Caco-2 (cell line): ENCODE measurements around the gene SVOPL. TPM values are rescaled to one million over a fixed set of nuclear protein-coding genes. Genes with fewer than 3 reads are reported as not detected.

Experiments used
- BruUV-seq: library from RNA; stranded (reverse); fragments of 400-500 nt; replicated peaks from 2 replicates; lab custom pipeline; 2021; lab: Mats Ljungman, UMichigan
- CTCF ChIA-PET: fragments of 300-600 bp; sonication (Branson Sonifier 250); formaldehyde crosslinking; loops from one replicate; lab custom pipeline; 2022; ENCODE audit warnings: antibody characterized with exemption; lab: Charles Lee
- POLR2A ChIA-PET: fragments of 300-600 bp; sonication (Branson Sonifier 250); formaldehyde crosslinking; loops from one replicate; lab custom pipeline; 2022; ENCODE audit warnings: antibody characterized with exemption; lab: Charles Lee
- DNase-seq, 2 experiments: peaks; one replicate each; pipeline versions ENCODE4 v3.0.0 to v3.0.0-alpha.2; 2020 to 2022
- H3K27me3 ChIP-seq: replicated peaks from 2 replicates; pipeline ENCODE4 v1.6.0; 2011; ENCODE audit warnings: low read length; ENCODE audit not compliant: control insufficient read depth, insufficient read depth
- H3K36me3 ChIP-seq: 2 replicates; pipeline ENCODE4 v1.5.1; 2011; ENCODE audit warnings: low read length; ENCODE audit not compliant: control insufficient read depth, insufficient read depth
- H3K4me1 ChIP-seq: fragments of 250-450 bp; sonication (Bioruptor Pico); 2 replicates; pipeline ENCODE4 v1.5.1; 2020; ENCODE audit warnings: mild to moderate bottlenecking
- H3K4me3 ChIP-seq: 2 replicates; pipeline ENCODE4 v1.5.1; 2011; ENCODE audit warnings: low read depth, mild to moderate bottlenecking, control low read depth, low read length
- H3K9me3 ChIP-seq: fragments of 250-450 bp; sonication (Bioruptor Pico); 2 replicates; pipeline ENCODE4 v1.5.1; 2020; ENCODE audit warnings: mild to moderate bottlenecking, moderate library complexity
- H3K27ac Mint-ChIP-seq: one replicate; pipeline ENCODE4 v1.8.0; 2022; ENCODE audit warnings: mixed read lengths; ENCODE audit not compliant: unreplicated experiment
- H3K27me3 Mint-ChIP-seq: one replicate; pipeline ENCODE4 v1.8.0; 2022; ENCODE audit warnings: mixed read lengths; ENCODE audit not compliant: insufficient read depth, unreplicated experiment
- H3K36me3 Mint-ChIP-seq: one replicate; pipeline ENCODE4 v1.8.0; 2022; ENCODE audit warnings: mild to moderate bottlenecking, mixed read lengths; ENCODE audit not compliant: insufficient read depth, unreplicated experiment
- H3K4me1 Mint-ChIP-seq: one replicate; pipeline ENCODE4 v1.8.0; 2022; ENCODE audit warnings: low read depth, mixed read lengths; ENCODE audit not compliant: unreplicated experiment
- H3K4me3 Mint-ChIP-seq: one replicate; pipeline ENCODE4 v1.8.0; 2022; ENCODE audit warnings: mild to moderate bottlenecking, moderate library complexity, mixed read lengths; ENCODE audit not compliant: unreplicated experiment
- H3K9me3 Mint-ChIP-seq: one replicate; pipeline ENCODE4 v1.8.0; 2022; ENCODE audit warnings: mixed read lengths; ENCODE audit not compliant: unreplicated experiment
- intact Hi-C: fragments of 100-400 bp; cut with micrococcal nuclease; formaldehyde crosslinking; loops from one replicate; pipeline ENCODE4 v1.10.0; 2022; ENCODE audit not compliant: unreplicated experiment
- total RNA-seq: library from RNA; stranded (reverse); gene quantifications from 2 replicates; pipeline ENCODE4 v1.2.3, GENCODE V29; 2022
- TF ChIP-seq, protein P1 (sequence below), 2 experiments: fragments of 200-600 bp in 1 of 2; IDR thresholded peaks; 1 replicate in 1 of 2; 2 replicates in 1 of 2; pipeline versions ENCODE4 v1.5.1 to v1.8.0; 2011 to 2022; ENCODE audit warnings: antibody characterized with exemption in 1 of 2, control low read depth in 1 of 2, inconsistent platforms in 1 of 2, low read depth in 1 of 2, low read length in 1 of 2, mild to moderate bottlenecking in 1 of 2, moderate library complexity in 1 of 2; ENCODE audit not compliant: insufficient read depth in 1 of 2, severe bottlenecking in 1 of 2, unreplicated experiment in 1 of 2

The SVOPL gene
- total RNA-seq, 1 experiment from 2014 or later, result 0.27 TPM

DNA sequence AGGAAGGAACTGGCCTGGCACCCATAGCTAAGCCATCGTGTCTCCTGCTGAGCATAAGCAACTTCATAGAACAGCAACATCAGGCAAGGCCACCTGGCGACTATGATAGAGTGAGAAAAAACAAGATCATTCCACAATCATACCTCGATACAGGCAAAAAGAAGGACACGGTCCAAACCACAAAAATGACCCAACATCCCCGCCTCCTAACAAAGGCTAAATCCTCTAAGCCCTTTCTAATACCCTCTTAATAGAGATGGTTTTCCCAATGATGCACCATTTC lies 40.2 kb upstream of the SVOPL start:
- peaks cover 6% of the 10 kb centered on the region for H3K36me3 Mint-ChIP-seq
- no TSS peak for BruUV-seq
- H3K36me3 ChIP-seq, result no peaks in the 10 kb centered on the region
- no peak overlapping the region for H3K4me3 Mint-ChIP-seq
- H3K27me3 ChIP-seq, result no peaks in the 10 kb centered on the region
- H3K4me1 Mint-ChIP-seq, result peaks cover 9% of the 10 kb centered on the region
- CTCF ChIA-PET, result no interaction called here
- H3K4me3 ChIP-seq, result no peak overlapping the region
- H3K4me1 ChIP-seq, result peaks cover 6% of the 10 kb centered on the region; the same call in 1 of the 2 replicates
- no peaks in the 10 kb centered on the region for H3K27me3 Mint-ChIP-seq
- POLR2A ChIA-PET, result no interaction called here
- intact Hi-C loops, result no loop called here
- H3K9me3 Mint-ChIP-seq, result no peaks in the 10 kb centered on the region
- no peak overlapping the region for H3K27ac Mint-ChIP-seq
- DNase-seq, result no peak
- TF ChIP-seq, protein P1, sequence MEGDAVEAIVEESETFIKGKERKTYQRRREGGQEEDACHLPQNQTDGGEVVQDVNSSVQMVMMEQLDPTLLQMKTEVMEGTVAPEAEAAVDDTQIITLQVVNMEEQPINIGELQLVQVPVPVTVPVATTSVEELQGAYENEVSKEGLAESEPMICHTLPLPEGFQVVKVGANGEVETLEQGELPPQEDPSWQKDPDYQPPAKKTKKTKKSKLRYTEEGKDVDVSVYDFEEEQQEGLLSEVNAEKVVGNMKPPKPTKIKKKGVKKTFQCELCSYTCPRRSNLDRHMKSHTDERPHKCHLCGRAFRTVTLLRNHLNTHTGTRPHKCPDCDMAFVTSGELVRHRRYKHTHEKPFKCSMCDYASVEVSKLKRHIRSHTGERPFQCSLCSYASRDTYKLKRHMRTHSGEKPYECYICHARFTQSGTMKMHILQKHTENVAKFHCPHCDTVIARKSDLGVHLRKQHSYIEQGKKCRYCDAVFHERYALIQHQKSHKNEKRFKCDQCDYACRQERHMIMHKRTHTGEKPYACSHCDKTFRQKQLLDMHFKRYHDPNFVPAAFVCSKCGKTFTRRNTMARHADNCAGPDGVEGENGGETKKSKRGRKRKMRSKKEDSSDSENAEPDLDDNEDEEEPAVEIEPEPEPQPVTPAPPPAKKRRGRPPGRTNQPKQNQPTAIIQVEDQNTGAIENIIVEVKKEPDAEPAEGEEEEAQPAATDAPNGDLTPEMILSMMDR (IDR thresholded peaks at IDR 0.05; ENCODE audit: insufficient read depth in 1 of 2, low read depth in 1 of 2, low read length in 1 of 2, severe bottlenecking in 1 of 2, unreplicated experiment in 1 of 2), result no peak
- no peaks in the 10 kb centered on the region for H3K9me3 ChIP-seq

DNA sequence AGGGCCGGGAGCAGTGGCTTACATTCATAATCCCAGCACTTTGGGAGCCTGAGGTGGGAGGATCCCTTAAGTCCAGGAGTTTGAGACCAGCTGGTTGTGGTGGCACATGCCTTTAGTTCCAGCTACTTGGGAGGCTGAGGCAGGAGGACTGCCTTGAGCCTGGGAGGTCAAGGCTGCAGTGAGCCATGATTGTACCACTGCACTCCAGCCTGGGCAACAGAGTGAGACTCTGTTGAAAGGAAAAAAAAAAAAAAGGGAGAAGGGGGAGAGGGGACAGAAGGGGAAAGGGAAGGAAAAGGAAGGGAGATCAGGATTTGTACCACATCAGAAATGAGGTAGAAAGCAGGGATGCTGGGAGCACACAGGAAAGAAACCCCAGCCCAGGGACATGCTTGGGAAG lies 38.7 kb upstream of the SVOPL start:
- ChIA-PET POLR2A (no interaction called here), CTCF (no interaction called here)
- H3K9me3 ChIP-seq, result no peaks in the 10 kb centered on the region
- no peaks in the 10 kb centered on the region for H3K36me3 ChIP-seq
- intact Hi-C loops, result loop anchor here (2.0 to 10.0 kb wide), 5 partner anchors 77 to 737 kb away; partner anchors contain the start of genes CREB3L2 and TRIM24
- TF ChIP-seq, protein P1 (IDR thresholded peaks at IDR 0.05; ENCODE audit: insufficient read depth in 1 of 2, low read depth in 1 of 2, low read length in 1 of 2, severe bottlenecking in 1 of 2, unreplicated experiment in 1 of 2), result no peak
- no peaks in the 10 kb centered on the region for H3K27me3 ChIP-seq
- Mint-ChIP-seq H3K27me3 (no peaks in the 10 kb centered on the region), H3K36me3 (no peaks in the 10 kb centered on the region), H3K9me3 (no peaks in the 10 kb centered on the region), H3K4me3 (no peak overlapping the region), H3K4me1 (peaks cover 9% of the 10 kb centered on the region), H3K27ac (no peak overlapping the region)
- H3K4me1 ChIP-seq, result peaks cover 6% of the 10 kb centered on the region; the same call in 1 of the 2 replicates
- DNase-seq, result no peak
- no peak overlapping the region for H3K4me3 ChIP-seq
- BruUV-seq, result no TSS peak

DNA sequence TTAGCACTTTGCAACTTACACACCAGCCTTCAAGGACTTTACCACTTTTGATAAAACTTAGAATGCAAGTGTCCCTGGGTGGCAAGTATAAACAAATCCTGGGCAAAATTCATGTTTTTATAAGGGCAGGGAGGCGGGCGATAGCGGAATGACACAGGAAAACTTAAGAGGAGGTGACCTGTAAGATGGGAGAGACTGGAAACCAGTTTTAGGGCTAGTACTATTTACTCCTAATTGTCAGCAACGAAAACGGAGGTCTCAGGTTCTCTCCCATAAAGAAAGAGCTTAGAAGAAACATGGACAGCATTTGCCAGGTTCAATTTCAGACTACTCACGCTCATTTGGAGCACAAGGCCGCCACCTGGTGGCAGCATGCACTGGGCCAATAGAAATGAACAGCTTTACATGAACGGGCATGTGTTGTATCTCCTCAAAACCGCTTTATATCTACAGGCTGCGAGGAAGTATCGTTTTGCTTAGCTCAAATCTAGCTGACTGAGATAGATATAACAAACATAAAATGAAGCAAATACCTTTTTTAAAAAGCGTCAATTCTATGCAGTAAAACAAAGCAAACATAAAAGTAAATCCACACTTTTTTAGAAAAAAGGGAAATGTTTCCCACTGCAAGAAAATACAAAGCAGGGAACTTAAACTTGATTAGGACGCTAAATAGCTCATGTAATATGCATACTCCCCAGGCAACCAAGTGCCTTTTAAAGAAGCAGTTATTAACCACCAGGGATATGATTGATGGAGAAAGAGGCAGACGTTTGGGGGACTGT lies 37.6 kb upstream of the SVOPL start:
- no peaks in the 10 kb centered on the region for H3K27me3 Mint-ChIP-seq
- TF ChIP-seq, protein P1 (IDR thresholded peaks at IDR 0.05; ENCODE audit: insufficient read depth in 1 of 2, low read depth in 1 of 2, low read length in 1 of 2, severe bottlenecking in 1 of 2, unreplicated experiment in 1 of 2), result peak; percentile 91 to 92
- Histone ChIP-seq H3K4me3 (no peak overlapping the region), H3K9me3 (no peaks in the 10 kb centered on the region), H3K27me3 (no peaks in the 10 kb centered on the region), H3K36me3 (no peaks in the 10 kb centered on the region), H3K4me1 (peaks cover 6% of the 10 kb centered on the region; the same call in 1 of the 2 replicates)
- CTCF ChIA-PET, result interaction anchor here (0.6 to 1.5 kb wide), 14 partner anchors 9 to 1133 kb away, joined by 3 to 28 read pairs (median 4); partner anchors contain the start of gene TRIM24
- peak overlapping the region; percentile 43 for H3K27ac Mint-ChIP-seq
- peak overlapping the region; percentile 9 for H3K4me3 Mint-ChIP-seq
- H3K36me3 Mint-ChIP-seq, result no peaks in the 10 kb centered on the region
- DNase-seq, result peak; percentile 78 to 88
- intact Hi-C loops, result loop anchor here (1.0 to 10.0 kb wide), 9 partner anchors 76 to 835 kb away; partner anchors contain the start of genes CREB3L2 and TRIM24
- POLR2A ChIA-PET, result no interaction called here
- peaks cover 9% of the 10 kb centered on the region for H3K4me1 Mint-ChIP-seq
- no TSS peak for BruUV-seq
- H3K9me3 Mint-ChIP-seq, result no peaks in the 10 kb centered on the region
